SIG-M5 (cell line): ENCODE measurements around the gene PCDHA2.
"Not testable (repeated sequence)": the region's sequence is repeated elsewhere in the genome, so short reads cannot be mapped to it uniquely, and the experiment has no call there.

ENCODE experiments used
- DNase-seq: peaks from one replicate; lab custom pipeline; 2025; lab: John Stamatoyannopoulos, UW

The PCDHA2 gene

GRCh38 chr5:140794595-140795258 lies at the start of gene PCDHA2:
TSS of gene PCDHA2 (plus strand) at chr5:140794852.
- no peak for DNase-seq

- no peak for DNase-seq
Measured at GRCh38 chr5:140753561-140753960, 41.1 kb upstream of the PCDHA2 start.

DNA sequence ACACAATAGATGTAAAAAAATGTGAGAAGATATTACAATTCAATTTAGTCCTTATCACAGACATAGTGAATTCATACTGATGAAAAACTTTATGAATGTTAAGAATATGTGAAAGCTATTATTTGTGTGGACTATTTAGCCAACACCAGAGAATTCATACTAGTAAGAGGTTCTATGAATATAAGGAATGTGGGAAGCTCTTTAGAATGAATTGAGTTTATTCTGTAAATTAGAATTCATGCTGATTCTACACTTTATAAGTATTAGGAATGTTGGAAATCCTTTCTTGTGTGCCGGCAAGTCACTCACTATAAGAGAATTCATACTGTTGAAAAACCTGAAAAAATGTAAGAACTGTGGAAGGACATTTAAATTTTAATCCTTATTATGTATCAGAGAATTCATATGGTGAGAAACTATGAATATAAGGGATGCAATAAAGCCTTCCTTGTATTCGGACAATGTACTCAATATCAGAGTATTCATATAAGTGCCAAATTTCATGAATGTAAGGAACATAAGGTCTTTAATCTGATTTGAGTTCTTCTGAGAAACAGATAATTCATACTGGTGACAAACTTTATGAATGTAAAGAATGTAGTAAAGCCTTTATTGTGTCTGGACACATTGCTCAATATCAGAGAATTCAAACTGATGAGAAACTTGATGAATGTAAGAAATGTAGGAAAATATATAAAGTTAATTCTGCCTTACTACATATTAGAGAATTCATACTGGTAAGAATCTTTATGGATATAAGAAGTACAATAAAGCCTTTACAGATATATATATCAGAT lies 30.3 kb upstream of the PCDHA2 start:
- no peak for DNase-seq

GRCh38 chr5:140767444-140767843 lies 27.2 kb upstream of the PCDHA2 start:
- no peak for DNase-seq

GRCh38 chr5:140780512-140780911 lies 14.1 kb upstream of the PCDHA2 start:
- DNase-seq: no peak

- DNase-seq: no peak
Measured at GRCh38 chr5:140785905-140786686, 8.6 kb upstream of the PCDHA2 start, which contains the start of gene PCDHA1. TSS of gene PCDHA1 (plus strand) at chr5:140786140.

- not testable (repeated sequence) for DNase-seq
Measured at GRCh38 chr5:140787422-140787821, 7.2 kb upstream of the PCDHA2 start.

DNA sequence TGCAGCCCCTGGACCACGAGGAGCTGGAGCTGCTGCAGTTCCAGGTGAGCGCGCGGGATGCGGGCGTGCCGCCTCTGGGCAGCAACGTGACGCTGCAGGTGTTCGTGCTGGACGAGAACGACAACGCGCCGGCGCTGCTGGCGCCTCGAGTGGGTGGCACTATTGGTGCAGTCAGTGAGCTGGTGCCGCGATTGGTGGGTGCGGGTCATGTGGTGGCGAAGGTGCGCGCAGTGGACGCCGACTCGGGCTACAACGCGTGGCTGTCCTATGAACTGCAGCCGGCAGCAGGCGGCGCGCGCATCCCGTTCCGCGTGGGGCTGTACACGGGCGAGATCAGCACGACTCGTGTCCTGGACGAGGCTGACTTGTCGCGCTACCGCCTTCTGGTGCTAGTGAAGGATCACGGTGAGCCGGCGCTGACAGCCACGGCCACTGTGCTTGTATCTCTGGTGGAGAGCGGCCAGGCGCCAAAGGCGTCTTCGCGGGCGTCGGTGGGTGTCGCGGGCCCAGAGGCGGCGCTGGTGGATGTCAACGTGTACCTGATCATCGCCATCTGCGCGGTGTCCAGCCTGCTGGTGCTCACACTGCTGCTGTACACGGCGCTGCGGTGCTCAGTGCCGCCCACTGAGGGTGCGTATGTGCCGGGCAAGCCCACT lies 6.7 kb upstream of the PCDHA2 start:
- not testable (repeated sequence) for DNase-seq

DNA sequence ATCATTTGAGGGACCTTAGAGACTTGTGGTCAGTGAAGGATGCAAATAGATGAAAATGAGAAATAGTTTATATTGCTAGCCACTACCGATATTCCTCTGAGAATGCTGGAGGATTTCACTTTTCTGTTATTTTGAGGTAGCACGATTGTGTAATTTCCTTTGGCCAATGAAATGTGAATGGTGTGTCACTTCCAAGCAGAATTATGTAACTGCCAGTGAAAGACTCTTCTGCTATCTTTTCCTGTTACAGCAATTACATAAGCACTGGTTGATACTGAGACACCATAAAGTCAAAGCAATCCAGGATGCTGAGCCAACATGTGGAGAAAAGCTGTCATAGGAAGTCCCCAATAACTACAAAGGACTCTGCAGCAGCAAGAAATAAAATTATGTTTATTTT lies 3.6 kb upstream of the PCDHA2 start:
- no peak for DNase-seq

DNA sequence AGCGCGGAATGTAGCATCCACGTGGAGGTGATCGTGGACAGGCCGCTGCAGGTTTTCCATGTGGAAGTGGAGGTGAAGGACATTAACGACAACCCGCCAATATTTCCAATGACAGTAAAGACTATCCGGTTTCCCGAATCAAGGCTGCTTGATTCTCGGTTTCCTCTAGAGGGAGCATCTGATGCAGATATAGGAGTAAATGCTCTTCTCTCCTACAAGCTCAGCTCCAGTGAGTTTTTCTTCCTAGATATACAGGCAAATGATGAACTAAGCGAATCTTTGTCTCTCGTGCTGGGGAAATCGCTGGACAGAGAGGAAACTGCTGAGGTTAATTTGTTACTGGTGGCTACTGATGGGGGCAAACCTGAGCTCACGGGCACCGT lies 598 bp downstream of the PCDHA2 start:
- no peak for DNase-seq

DNA sequence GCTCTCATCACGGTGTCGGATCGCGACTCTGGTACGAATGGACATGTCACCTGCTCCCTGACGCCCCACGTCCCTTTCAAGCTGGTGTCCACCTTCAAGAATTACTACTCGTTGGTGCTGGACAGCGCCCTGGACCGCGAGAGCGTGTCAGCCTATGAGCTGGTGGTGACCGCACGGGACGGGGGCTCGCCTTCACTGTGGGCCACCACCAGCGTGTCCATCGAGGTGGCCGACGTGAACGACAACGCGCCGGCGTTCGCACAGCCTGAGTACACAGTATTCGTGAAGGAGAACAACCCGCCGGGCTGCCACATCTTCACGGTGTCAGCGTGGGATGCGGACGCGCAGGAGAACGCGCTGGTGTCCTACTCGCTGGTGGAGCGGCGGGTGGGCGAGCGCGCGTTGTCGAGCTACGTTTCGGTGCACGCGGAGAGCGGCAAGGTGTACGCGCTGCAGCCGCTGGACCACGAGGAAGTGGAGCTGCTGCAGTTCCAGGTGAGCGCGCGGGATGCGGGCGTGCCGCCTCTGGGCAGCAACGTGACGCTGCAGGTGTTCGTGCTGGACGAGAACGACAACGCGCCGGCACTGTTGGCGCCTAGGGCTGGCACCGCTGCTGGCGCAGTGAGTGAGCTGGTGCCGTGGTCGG lies 1.5 kb downstream of the PCDHA2 start:
- not testable (repeated sequence) for DNase-seq

GRCh38 chr5:140796718-140797095 lies 2.1 kb downstream of the PCDHA2 start:
- no peak for DNase-seq

- no peak for DNase-seq
Measured at GRCh38 chr5:140800816-140801493, 6.3 kb downstream of the PCDHA2 start, which contains the start of gene PCDHA3. TSS of gene PCDHA3 (plus strand) at chr5:140801057.

DNA sequence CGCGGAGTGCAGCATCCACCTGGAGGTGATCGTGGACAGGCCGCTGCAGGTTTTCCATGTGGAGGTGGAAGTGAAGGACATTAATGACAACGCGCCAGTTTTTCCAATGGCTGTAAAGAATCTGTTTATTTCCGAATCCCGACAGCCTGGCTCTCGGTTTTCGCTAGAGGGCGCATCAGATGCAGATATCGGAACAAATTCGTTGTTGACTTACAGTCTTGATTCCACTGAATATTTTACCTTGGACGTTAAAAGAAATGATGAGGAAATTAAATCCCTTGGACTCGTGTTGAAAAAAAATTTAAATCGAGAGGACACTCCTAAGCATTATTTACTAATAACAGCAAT lies 6.8 kb downstream of the PCDHA2 start:
- no peak for DNase-seq

DNA sequence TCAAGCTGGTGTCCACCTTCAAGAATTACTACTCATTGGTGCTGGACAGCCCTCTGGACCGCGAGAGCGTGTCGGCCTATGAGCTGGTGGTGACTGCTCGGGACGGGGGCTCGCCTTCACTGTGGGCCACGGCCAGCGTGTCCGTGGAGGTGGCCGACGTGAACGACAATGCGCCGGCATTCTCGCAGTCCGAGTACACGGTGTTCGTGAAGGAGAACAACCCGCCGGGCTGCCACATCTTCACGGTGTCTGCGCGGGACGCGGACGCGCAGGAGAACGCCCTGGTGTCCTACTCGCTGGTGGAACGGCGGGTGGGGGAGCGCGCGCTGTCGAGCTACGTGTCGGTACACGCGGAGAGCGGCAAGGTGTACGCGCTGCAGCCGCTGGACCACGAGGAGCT lies 7.7 kb downstream of the PCDHA2 start:
- not testable (repeated sequence) for DNase-seq

DNA sequence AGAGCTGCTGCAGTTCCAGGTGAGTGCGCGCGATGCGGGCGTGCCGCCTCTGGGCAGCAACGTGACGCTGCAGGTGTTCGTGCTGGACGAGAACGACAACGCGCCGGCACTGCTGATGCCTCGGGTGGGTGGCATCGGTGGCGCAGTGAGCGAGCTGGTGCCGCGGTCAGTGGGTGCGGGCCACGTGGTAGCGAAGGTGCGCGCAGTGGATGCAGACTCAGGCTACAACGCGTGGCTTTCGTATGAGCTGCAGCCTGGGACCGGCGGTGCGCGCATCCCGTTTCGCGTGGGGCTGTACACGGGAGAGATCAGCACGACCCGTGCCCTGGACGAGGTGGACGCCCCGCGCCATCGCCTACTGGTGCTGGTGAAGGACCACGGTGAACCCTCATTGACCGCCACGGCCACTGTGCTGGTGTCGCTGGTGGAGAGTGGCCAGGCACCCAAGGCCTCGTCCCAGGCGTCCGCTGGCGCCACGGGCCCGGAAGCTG lies 8.2 kb downstream of the PCDHA2 start:
- no peak for DNase-seq

- no peak for DNase-seq
Measured at GRCh38 chr5:140806834-140807775, 12.5 kb downstream of the PCDHA2 start, which contains the start of gene PCDHA4. TSS of gene PCDHA4 (plus strand) at chr5:140807068.

DNA sequence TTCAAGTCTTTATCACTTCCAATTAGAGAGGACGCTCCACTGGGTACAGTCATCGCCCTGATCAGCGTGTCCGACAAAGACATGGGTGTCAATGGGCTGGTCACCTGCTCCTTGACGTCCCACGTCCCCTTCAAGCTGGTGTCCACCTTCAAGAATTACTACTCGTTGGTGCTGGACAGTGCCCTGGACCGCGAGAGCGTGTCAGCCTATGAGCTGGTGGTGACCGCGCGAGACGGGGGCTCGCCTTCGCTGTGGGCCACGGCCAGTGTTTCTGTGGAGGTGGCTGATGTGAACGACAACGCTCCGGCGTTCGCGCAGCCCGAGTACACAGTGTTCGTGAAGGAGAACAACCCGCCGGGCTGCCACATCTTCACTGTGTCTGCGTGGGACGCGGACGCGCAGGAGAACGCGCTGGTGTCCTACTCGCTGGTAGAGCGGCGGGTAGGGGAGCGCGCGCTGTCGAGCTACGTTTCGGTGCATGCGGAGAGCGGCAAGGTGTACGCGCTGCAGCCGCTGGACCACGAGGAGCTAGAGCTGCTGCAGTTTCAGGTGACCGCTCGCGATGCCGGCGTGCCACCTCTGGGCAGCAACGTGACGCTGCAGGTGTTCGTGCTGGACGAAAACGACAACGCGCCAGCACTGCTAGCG lies 13.7 kb downstream of the PCDHA2 start:
- DNase-seq: not testable (repeated sequence)

- no peak for DNase-seq
Measured at GRCh38 chr5:140808889-140809291, 14.2 kb downstream of the PCDHA2 start.
